Measurements from ENCODE around the gene STARD10.
"Not testable (repeated sequence)": the region's sequence is repeated elsewhere in the genome, so short reads cannot be mapped to it uniquely, and the experiment has no call there.

Gene STARD10

DNA sequence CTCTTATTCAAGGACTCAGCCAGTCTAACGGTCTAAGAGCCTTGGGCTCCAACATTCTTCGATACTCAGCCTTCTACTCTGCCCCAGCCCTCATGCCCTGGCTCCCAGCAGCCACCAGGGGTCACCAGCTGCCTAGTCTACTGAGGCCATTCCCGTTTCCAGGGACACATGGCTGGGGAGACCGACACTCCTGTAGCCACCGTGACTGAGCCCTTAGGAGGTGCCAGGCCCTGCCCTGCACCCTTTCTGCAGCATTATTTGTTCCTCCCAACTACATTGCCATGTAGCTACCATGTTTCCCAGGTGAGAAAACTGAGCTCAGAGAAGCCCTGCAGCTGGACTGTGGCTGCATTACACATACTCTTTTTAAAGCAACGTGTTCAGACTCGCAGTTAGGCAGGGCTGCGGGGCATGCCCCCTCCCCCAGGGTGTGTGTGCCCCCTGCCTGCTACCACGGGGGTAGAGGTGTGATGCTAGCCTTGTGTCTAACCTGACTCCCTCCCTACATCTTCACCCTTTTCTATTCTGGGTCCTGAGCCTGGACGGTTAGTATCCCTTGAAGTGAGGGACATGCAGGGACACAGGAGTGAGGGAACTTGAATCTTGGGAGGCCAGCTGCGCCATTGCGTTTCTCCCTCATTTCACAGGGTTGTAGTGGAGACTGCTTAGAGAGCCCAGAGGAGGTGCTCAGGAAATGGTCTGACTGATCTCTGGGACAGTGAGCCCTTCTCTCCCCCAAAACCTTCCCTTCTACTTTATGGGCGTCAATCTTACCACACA lies 37.9 kb upstream of the STARD10 start:
- Histone ChIP-seq H3K36me3 (replicated peaks) (no peaks in the 10 kb centered on the region; the same call in 1 of the 2 replicates), H3K4me3 (no peak overlapping the region), H3K27me3 (ENCODE audit: low read depth) (no peaks in the 10 kb centered on the region), H3K4me1 (peaks cover 8% of the 10 kb centered on the region; the same call in 1 of the 2 replicates), H3K9me3 (no peaks in the 10 kb centered on the region)
- peak; percentile 79 to 91 for DNase-seq (ENCODE audit: low spot score in 2 of 2)
- in situ Hi-C loops (cut with MboI; ENCODE audit: low sequenced_read_pairs), result no loop called here

DNA sequence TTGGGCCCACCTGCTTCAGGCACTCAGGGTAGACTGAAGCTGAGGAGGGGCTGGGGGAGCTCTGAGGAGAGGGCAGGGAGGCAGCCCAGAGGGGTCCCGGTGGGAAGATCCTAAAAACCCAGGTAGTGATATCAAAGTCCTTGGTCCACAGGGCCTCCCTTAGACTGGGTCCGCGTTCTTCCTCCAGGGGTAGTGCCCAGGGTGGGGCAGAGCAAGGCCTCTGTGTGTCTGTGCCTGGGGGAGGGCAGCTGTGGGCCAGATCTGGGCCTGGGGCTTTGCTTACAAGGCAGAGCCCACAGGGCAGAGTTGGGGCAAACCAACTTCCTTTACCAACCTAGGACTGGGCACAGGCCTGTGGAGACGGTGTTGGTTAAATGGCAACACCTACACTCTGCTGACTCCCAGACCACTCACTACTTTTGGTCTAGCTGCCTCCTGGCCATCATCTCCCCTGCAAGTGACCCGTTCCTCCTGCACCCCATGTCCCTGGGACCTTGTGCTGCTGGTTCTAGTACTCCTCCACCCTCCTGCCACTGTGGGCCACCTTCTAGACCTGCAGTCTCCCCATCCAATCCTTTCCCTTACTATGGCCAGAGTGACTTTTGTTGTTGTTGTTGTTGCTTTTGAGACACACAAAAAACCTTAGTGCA lies 36.2 kb upstream of the STARD10 start:
- in situ Hi-C loops (cut with MboI; ENCODE audit: low sequenced_read_pairs), result loop anchor here (5.0 kb wide), 1 partner anchor 347 kb away; no protein-coding TSS in a partner anchor
- no peaks in the 10 kb centered on the region for H3K27me3 ChIP-seq (ENCODE audit: low read depth)
- no peaks in the 10 kb centered on the region; the same call in 1 of the 2 replicates for H3K36me3 ChIP-seq (replicated peaks)
- H3K9me3 ChIP-seq, result no peaks in the 10 kb centered on the region
- no peak overlapping the region for H3K4me3 ChIP-seq
- no peaks in the 10 kb centered on the region for H3K4me1 ChIP-seq
- no peak for DNase-seq (ENCODE audit: low spot score in 2 of 2)

DNA sequence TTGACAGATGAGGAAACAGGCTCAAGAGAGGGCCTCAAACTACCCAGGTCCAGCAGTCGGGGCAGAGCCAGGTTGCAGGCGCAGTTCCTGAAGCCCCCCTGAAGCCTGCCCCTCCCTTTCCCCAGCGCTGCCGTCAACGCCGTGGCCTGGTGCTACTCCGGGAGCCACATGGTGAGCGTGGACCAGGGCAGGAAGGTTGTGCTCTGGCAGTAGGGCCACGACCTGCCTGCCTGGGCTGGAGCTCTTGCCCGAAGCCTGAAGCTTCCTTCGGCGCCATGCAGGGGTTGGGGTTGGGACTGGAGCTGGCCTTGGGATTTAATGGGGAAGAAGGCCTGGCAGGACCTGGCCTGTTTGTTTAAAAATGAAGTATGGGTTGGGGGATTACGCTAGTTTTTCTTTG lies 35.3 kb upstream of the STARD10 start:
- in situ Hi-C loops (cut with MboI; ENCODE audit: low sequenced_read_pairs), result loop anchor here (5.0 kb wide), 1 partner anchor 348 kb away; no protein-coding TSS in a partner anchor
- Histone ChIP-seq H3K4me3 (no peak overlapping the region), H3K36me3 (replicated peaks) (no peaks in the 10 kb centered on the region; the same call in 1 of the 2 replicates), H3K4me1 (no peaks in the 10 kb centered on the region), H3K9me3 (no peaks in the 10 kb centered on the region), H3K27me3 (ENCODE audit: low read depth) (no peaks in the 10 kb centered on the region)
- DNase-seq (ENCODE audit: low spot score in 2 of 2), result no peak

DNA sequence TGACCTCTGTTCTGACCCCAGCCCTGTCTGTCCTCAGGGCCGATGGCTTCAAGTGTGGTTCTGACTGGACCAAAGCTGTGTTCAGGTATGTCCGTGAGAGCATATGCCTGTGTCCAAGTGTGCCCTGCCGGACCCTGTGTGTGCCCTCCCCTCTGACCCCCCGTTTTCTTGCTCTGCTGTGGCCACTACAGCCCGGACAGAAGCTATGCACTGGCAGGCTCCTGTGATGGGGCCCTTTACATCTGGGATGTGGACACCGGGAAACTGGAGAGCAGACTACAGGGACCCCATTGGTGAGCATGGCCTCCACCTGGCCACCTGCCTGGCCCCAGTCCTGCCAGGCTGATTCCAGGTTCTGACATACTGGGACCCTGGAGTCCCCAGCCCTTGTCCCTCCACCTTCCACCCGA lies 34.9 kb upstream of the STARD10 start:
- H3K9me3 ChIP-seq, result no peaks in the 10 kb centered on the region
- no peak for DNase-seq (ENCODE audit: low spot score in 2 of 2)
- in situ Hi-C loops (cut with MboI; ENCODE audit: low sequenced_read_pairs), result loop anchor here (5.0 kb wide), 1 partner anchor 349 kb away; no protein-coding TSS in a partner anchor
- no peak overlapping the region for H3K4me3 ChIP-seq
- no peaks in the 10 kb centered on the region; the same call in 1 of the 2 replicates for H3K36me3 ChIP-seq (replicated peaks)
- H3K27me3 ChIP-seq (ENCODE audit: low read depth), result no peaks in the 10 kb centered on the region
- no peaks in the 10 kb centered on the region for H3K4me1 ChIP-seq

DNA sequence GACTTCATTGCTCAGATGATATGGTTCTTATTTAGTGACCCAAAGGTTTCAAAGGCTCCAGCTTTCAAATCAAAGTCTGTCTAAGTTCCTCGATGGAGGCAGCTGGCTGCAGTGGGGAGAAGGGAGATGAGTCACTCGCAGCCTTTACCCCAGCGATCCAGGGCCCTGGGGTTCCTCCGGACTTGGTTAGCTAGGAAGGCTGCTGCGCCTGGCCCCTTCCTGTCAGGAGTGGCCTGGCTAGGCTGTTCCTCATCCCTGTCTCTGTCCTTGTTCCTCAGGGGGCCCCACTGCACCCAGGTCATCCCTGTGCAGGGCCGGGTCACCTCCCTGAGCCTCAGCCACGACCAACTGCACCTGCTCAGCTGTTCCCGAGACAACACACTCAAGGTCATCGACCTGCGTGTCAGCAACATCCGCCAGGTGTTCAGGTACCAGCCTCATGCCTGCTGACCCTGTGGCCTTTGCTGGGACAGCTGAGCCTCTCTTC lies 34.3 kb upstream of the STARD10 start:
- Histone ChIP-seq H3K4me1 (no peaks in the 10 kb centered on the region), H3K27me3 (ENCODE audit: low read depth) (no peaks in the 10 kb centered on the region), H3K4me3 (no peak overlapping the region), H3K9me3 (no peaks in the 10 kb centered on the region), H3K36me3 (replicated peaks) (no peaks in the 10 kb centered on the region; the same call in 1 of the 2 replicates)
- DNase-seq (ENCODE audit: low spot score in 2 of 2), result no peak
- in situ Hi-C loops (cut with MboI; ENCODE audit: low sequenced_read_pairs), result loop anchor here (5.0 kb wide), 1 partner anchor 349 kb away; no protein-coding TSS in a partner anchor

DNA sequence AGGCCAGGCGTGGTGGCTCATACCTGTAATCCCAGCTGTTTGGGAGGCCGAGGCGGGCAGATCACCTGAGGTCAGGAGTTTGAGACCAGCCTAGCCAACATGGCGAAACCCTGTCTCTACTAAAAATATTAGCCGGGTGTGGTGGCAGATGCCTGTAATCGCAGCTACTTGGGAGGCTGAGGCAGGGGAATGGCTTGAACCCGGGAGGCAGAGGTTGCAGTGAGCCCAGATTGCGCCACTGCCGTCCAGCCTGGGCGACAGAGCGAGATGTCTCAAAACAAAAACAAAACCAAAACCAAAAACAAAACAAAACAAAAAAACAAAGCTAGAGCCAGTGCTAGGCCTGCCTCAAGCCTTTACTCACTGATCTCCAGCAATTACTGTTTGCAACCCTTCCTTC lies 33.8 kb upstream of the STARD10 start:
- DNase-seq (ENCODE audit: low spot score in 2 of 2); H3K27me3 ChIP-seq (ENCODE audit: low read depth); H3K36me3 ChIP-seq (replicated peaks); H3K4me3 ChIP-seq; H3K4me1 ChIP-seq; H3K9me3 ChIP-seq: not testable (repeated sequence)
- in situ Hi-C loops (cut with MboI; ENCODE audit: low sequenced_read_pairs), result loop anchor here (5.0 kb wide), 1 partner anchor 350 kb away; no protein-coding TSS in a partner anchor

DNA sequence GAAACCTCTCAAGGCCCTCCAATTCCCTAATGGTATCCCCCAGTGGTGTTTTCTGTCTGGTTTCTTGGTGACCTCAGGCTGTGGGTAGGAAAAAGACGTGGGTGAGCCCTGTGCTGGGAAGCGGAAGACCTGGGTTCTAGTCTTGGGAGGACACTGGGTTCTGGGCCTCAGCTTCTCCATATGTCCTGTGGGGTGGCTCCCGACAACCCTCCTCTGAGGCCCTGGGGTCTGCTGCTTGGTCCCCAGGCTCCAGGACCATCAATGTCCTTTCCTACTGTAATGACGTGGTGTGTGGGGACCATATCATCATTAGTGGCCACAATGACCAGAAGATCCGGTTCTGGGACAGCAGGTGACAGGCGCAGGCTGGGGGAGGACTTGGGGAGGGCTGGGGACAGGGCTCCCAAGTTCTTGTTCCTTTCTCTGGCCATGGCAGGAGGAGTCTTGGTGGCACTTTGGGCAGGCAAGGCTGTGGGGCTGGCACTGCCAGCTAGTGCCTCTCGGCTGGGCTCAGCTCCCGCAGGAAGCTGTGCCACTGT lies 33.2 kb upstream of the STARD10 start:
- no peaks in the 10 kb centered on the region for H3K27me3 ChIP-seq (ENCODE audit: low read depth)
- H3K4me1 ChIP-seq, result no peaks in the 10 kb centered on the region
- in situ Hi-C loops (cut with MboI; ENCODE audit: low sequenced_read_pairs), result loop anchor here (5.0 kb wide), 1 partner anchor 350 kb away; no protein-coding TSS in a partner anchor
- H3K9me3 ChIP-seq, result no peaks in the 10 kb centered on the region
- H3K4me3 ChIP-seq, result no peak overlapping the region
- H3K36me3 ChIP-seq (replicated peaks), result no peaks in the 10 kb centered on the region; the same call in 1 of the 2 replicates
- no peak for DNase-seq (ENCODE audit: low spot score in 2 of 2)

DNA sequence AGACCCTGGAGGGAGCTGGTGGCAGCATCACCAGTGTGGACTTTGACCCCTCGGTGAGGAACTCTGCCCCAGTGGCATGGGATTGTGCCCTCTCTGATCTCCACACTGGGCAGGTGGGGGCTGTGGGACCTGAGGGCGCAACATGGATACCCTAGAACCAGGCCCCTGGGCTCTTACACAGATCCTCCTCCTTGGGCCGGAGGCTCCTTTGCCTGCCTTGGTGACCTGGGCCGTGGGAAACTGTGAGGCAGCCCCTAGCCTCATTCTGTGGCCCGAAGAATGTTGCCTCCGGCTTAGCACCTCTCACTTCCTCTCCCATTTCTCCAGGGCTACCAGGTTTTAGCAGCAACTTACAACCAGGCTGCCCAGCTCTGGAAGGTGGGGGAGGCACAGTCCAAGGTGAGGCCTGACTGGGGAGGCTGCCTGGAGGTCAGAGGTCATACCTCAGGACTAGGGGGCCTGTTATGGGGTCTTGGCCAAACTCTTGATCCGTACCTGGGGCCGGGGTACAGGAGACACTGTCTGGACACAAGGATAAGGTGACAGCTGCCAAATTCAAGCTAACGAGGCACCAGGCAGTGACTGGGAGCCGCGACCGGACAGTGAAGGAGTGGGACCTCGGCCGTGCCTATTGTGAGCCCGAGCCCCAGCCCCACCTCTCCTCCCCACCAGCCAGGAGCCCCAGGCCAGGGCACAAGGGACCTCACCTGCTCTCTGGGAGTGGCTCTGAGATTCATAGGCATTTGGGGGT lies 32.5 kb upstream of the STARD10 start:
- Histone ChIP-seq H3K4me1 (no peaks in the 10 kb centered on the region), H3K36me3 (replicated peaks) (no peaks in the 10 kb centered on the region), H3K9me3 (no peaks in the 10 kb centered on the region), H3K4me3 (no peak overlapping the region), H3K27me3 (ENCODE audit: low read depth) (no peaks in the 10 kb centered on the region)
- no peak for DNase-seq (ENCODE audit: low spot score in 2 of 2)
- in situ Hi-C loops (cut with MboI; ENCODE audit: low sequenced_read_pairs), result loop anchor here (5.0 kb wide), 1 partner anchor 351 kb away; no protein-coding TSS in a partner anchor

DNA sequence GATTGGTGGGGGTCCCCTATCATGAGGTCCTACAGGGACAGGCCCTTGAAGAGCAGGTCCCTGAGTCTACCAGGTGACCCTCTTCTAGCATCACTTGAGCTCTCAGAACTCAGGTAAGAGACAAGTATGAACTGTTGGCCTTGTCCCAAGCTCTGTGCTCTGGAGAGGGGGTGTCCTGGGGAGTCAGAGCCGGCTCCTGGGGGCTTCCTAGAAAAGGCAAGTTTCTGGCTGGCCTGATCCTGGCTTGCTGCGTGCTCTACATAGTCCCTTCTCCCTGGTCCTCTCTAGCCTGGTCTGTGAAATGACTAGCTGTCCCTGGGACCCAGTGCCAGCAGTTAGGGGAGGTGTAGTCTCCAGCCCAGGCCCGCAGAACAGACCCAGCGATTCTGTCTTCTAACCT lies 31.8 kb upstream of the STARD10 start:
- Histone ChIP-seq H3K9me3 (no peaks in the 10 kb centered on the region), H3K4me3 (no peak overlapping the region), H3K36me3 (replicated peaks) (no peaks in the 10 kb centered on the region), H3K4me1 (no peaks in the 10 kb centered on the region), H3K27me3 (ENCODE audit: low read depth) (no peaks in the 10 kb centered on the region)
- in situ Hi-C loops (cut with MboI; ENCODE audit: low sequenced_read_pairs), result loop anchor here (5.0 kb wide), 1 partner anchor 352 kb away; no protein-coding TSS in a partner anchor
- no peak for DNase-seq (ENCODE audit: low spot score in 2 of 2)

DNA sequence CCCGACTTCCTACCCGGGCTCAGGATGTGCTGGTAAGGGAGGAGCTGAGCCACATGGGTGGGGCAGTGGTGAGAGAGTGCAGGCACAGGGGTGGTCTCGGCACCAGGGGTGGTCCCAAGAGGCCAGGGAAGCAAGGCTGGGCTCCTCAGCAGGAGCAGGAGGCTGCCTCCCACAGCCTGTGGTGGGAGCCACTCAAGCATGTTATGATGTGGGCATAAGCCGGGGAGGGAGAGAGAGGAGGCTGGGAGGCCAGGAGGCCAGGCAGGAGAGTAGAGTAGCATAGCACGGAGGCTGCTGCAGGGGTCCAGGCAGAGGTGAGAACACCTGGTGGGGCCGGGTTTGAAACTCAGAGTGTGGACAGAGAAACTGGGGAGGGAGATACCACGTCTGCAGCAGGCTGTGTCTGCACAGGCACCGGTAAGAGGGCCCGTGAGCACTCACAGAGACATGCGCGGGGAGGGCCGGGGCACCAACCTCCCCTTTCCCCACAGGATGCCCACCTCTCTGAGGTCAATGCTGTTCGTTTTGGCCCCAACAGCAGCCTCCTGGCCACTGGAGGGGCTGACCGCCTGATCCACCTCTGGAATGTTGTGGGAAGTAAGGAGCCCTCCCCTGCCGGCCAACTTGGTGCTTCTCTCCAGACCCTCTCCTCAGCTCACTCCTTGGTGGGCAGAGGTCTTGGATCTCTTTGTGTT lies 31.1 kb upstream of the STARD10 start:
- DNase-seq (ENCODE audit: low spot score in 2 of 2), result no peak
- in situ Hi-C loops (cut with MboI; ENCODE audit: low sequenced_read_pairs), result loop anchor here (5.0 kb wide), 1 partner anchor 352 kb away; no protein-coding TSS in a partner anchor
- H3K4me1 ChIP-seq, result no peaks in the 10 kb centered on the region
- no peaks in the 10 kb centered on the region for H3K36me3 ChIP-seq (replicated peaks)
- no peak overlapping the region for H3K4me3 ChIP-seq
- H3K27me3 ChIP-seq (ENCODE audit: low read depth), result no peaks in the 10 kb centered on the region
- no peaks in the 10 kb centered on the region for H3K9me3 ChIP-seq

DNA sequence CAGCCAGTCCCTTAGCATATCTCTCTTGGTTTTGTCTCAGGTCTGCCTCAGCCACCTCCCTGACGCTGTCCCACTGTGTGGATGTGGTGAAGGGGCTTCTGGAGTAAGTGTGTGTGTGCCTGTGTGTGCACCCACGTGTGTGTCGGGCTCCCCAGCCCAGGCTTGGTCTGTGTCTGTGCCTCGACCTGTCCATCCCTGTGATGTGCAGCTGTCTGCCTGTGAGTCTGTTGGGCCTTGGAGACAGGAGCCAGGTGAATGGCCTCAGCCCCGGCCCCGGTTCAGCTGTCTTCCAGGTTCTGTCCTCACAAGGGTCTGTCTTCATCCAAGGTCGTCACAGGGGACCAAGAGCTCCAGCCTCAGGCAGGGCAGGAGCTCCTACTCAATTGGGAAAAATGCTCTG lies 30.2 kb upstream of the STARD10 start:
- in situ Hi-C loops (cut with MboI; ENCODE audit: low sequenced_read_pairs), result no loop called here
- H3K27me3 ChIP-seq (ENCODE audit: low read depth), result no peaks in the 10 kb centered on the region
- DNase-seq (ENCODE audit: low spot score in 2 of 2), result no peak
- H3K36me3 ChIP-seq (replicated peaks), result no peaks in the 10 kb centered on the region
- H3K4me3 ChIP-seq, result no peak overlapping the region
- no peaks in the 10 kb centered on the region for H3K9me3 ChIP-seq
- no peaks in the 10 kb centered on the region for H3K4me1 ChIP-seq

DNA sequence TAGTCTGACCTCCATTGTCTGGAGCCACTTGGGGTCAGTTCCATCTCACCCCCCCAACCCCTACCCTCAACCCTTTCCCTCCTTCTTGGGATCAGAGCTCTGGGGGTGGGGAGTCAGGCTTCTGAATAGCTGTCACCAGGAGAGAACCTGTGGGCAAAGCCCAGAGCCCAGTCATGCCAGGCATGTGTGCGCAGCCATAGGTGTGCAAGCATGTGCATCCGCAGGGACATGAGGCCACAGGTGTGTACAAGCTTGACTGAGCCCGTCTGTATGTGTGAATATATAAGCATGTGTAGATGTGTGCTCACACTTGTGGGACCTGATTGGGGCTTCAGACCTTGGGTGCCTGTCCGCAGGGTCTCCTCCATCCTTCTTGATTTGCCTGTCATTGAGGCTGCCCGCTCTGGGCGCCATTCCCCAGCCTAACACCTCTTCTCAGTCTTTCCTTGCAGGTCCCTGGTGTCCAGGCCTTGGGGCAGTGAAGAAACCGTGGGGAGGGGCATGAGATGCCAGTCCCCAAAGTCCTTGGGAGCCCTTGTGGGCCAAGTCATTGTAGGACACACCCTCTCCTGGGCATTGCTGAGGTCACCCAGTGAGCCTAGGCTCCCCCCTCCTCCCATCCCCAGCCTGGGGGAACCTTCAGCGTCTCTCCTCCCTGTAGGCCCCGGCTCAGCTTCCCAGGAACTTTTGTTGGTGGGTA lies 29.4 kb upstream of the STARD10 start:
- Histone ChIP-seq H3K4me3 (no peak overlapping the region), H3K4me1 (no peaks in the 10 kb centered on the region), H3K27me3 (ENCODE audit: low read depth) (no peaks in the 10 kb centered on the region), H3K36me3 (replicated peaks) (no peaks in the 10 kb centered on the region), H3K9me3 (no peaks in the 10 kb centered on the region)
- in situ Hi-C loops (cut with MboI; ENCODE audit: low sequenced_read_pairs), result no loop called here
- DNase-seq (ENCODE audit: low spot score in 2 of 2), result no peak

Measured in HAP-1 (cell line).